ENCODE results near the gene NAA10. TPM values are rescaled to one million over a fixed set of nuclear protein-coding genes. Genes with fewer than 3 reads are reported as not detected.

Gene NAA10
- polyA plus RNA-seq, 2 of the 4 experiments (the other 2 are of a cell fraction) = 63.5 to 230 TPM

- Histone ChIP-seq H3K9me3 (no peaks in the 10 kb centered on the region), H3K27ac (no peak overlapping the region), H3K4me3 (no peak overlapping the region), H3K4me1 (peaks cover 12% of the 10 kb centered on the region), H3K4me2 (no peak overlapping the region)
- 0 out of 6 replicates have a peak, but pooled peaks of 1 of the 2 experiments have one; percentile 5 for ATAC-seq
- 59% methylated on average over 14 of the region's 14 CpGs for whole genome bisulfite sequencing (ENCODE audit: missing lambda C conversion rate)
- ChIA-PET CTCF (interaction anchor here (1.0 to 25.1 kb wide), 6 partner anchors 9 to 161 kb away, joined by 3 to 363 read pairs (median 18); partner anchors contain the start of genes NAA10, PLXNB3 and RENBP), POLR2A (interaction anchor here (1.0 kb wide), 1 partner anchor 11 kb away, joined by 3 read pairs; no protein-coding TSS in a partner anchor)
- peak; percentile 34 to 65 for DNase-seq (ENCODE audit: low read depth in 1 of 2, low spot score in 1 of 2)
- TF ChIP-seq RAD21 (conservative IDR thresholded peaks at IDR 0.05 in 1 of 2, IDR thresholded peaks at IDR 0.05 in 1 of 2) = peak in 1 of 2 experiments; percentile 31; a peak in 1 of 5 replicates
- TF ChIP-seq MYC (IDR thresholded peaks at IDR 0.05; ENCODE audit: borderline replicate concordance, low read length) = no peak
- FAIRE-seq = no peak
These were observed 10.5 kb downstream of the NAA10 start for GRCh38 chrX:153924149-153924861.

GRCh38 chrX:153922932-153923857 is 11.6 kb downstream of the NAA10 start:
- ATAC-seq (peak; percentile 64 to 83; a peak in 5 of 6 replicates), DNase-seq (ENCODE audit: low read depth in 1 of 2, low spot score in 1 of 2) (peak; percentile 52 to 69), FAIRE-seq (no peak)
- POLR2A ChIA-PET = interaction anchor here (0.7 to 1.0 kb wide), 4 partner anchors 9 to 129 kb away, joined by 3 read pairs; partner anchors contain the start of genes IDH3G and SSR4
- Histone ChIP-seq H3K4me2 (peak overlapping the region; percentile 44), H3K4me1 (peaks cover 6% of the 10 kb centered on the region), H3K27ac (0 out of 6 replicates have a peak overlapping the region, but pooled peaks of 1 of the 2 experiments have one; percentile 32), H3K4me3 (no peak overlapping the region), H3K9me3 (no peaks in the 10 kb centered on the region)
- 52% methylated on average over 25 of the region's 25 CpGs for WGBS (ENCODE audit: missing lambda C conversion rate)
- TF ChIP-seq KDM1A (IDR thresholded peaks at IDR 0.05; ENCODE audit: low read depth) (no peak), CTCF (IDR thresholded peaks at IDR 0.05) (peak; percentile 49), FOSB (CRISPR knock-in tag; IDR thresholded peaks at IDR 0.05) (no peak), ZC3H11A (IDR thresholded peaks at IDR 0.05) (no peak), RNF2 (IDR thresholded peaks at IDR 0.05; ENCODE audit: borderline replicate concordance, low read depth) (no peak), USF2 (IDR thresholded peaks at IDR 0.05) (no peak), MYC (IDR thresholded peaks at IDR 0.05; ENCODE audit: borderline replicate concordance, low read length) (no peak), NFE2L2 (conservative IDR thresholded peaks at IDR 0.05; ENCODE audit: low read length) (no peak), RAD21 (conservative IDR thresholded peaks at IDR 0.05 in 1 of 2, IDR thresholded peaks at IDR 0.05 in 1 of 2) (peak in 1 of 2 experiments; percentile 26; a peak in 1 of 5 replicates), RFX5 (IDR thresholded peaks at IDR 0.05) (no peak), EHMT2 (IDR thresholded peaks at IDR 0.05; ENCODE audit: low read depth) (no peak), FOSL2 (IDR thresholded peaks at IDR 0.05) (no peak), FOSL2 (CRISPR knock-in tag; IDR thresholded peaks at IDR 0.05) (no peak), JUNB (IDR thresholded peaks at IDR 0.05) (no peak), HOXB5 (CRISPR knock-in tag; IDR thresholded peaks at IDR 0.05) (no peak), RCOR1 (IDR thresholded peaks at IDR 0.05; ENCODE audit: low read depth, low read length) (no peak), ZFP36 (IDR thresholded peaks at IDR 0.05; ENCODE audit: borderline replicate concordance, partially characterized antibody) (no peak), JUN (IDR thresholded peaks at IDR 0.05) (no peak), BCL3 (IDR thresholded peaks at IDR 0.05) (no peak), ZSCAN20 (CRISPR knock-in tag; IDR thresholded peaks at IDR 0.05) (no peak), FOXS1 (CRISPR knock-in tag; IDR thresholded peaks at IDR 0.05) (no peak), SMC3 (IDR thresholded peaks at IDR 0.05) (peak; percentile 16; the same call in 1 of the 3 replicates), NPAS2 (CRISPR knock-in tag; IDR thresholded peaks at IDR 0.05; ENCODE audit: borderline replicate concordance) (no peak), HMGXB4 (CRISPR knock-in tag; IDR thresholded peaks at IDR 0.05; ENCODE audit: borderline replicate concordance) (no peak)
- CTCF ChIA-PET = interaction anchor here (0.7 to 25.1 kb wide), 15 partner anchors 8 to 384 kb away, joined by 3 to 363 read pairs (median 4); partner anchors contain the start of genes NAA10 and RENBP

All from A549 (cell line).